Lung microvascular endothelial cell (primary cell): Measurements from ENCODE around the gene STAB1. TPM values are rescaled to one million over a fixed set of nuclear protein-coding genes. Genes with fewer than 3 reads are reported as not detected.

Experiments used
- DNase-seq, 2 donors: peaks; one replicate each; pipeline versions ENCODE4 v3.0.0 to v3.0.0-alpha.2; 2010; ENCODE audit warnings: low read depth in 2 of 2
- total RNA-seq: library from RNA; depleted of rRNA; stranded (reverse); fragments of >200 nt; gene quantifications from 2 replicates; pipeline ENCODE4 v1.2.1, GENCODE V29; 2014

Gene STAB1
- total RNA-seq, 1 donor from 2014 or later: 224 TPM

- no peak for DNase-seq
Observed at GRCh38 chr3:52484680-52485461, 10.3 kb upstream of the STAB1 start.

GRCh38 chr3:52487050-52487787 lies 7.9 kb upstream of the STAB1 start:
- DNase-seq: no peak

- no peak for DNase-seq
Observed at GRCh38 chr3:52487788-52488691, 7.1 kb upstream of the STAB1 start.

GRCh38 chr3:52488746-52489145 lies 6.4 kb upstream of the STAB1 start:
- DNase-seq: no peak

- DNase-seq: no peak
Observed at GRCh38 chr3:52489453-52489852, 5.7 kb upstream of the STAB1 start.

GRCh38 chr3:52490035-52490938 lies 4.9 kb upstream of the STAB1 start:
- peak in 1 of 2 donors; percentile 16 for DNase-seq

- peak; percentile 81 to 96 for DNase-seq
Observed at GRCh38 chr3:52490939-52491526, 4.1 kb upstream of the STAB1 start.

GRCh38 chr3:52492059-52492458 lies 3.1 kb upstream of the STAB1 start:
- no peak for DNase-seq

GRCh38 chr3:52493232-52494017 lies 1.7 kb upstream of the STAB1 start:
- no peak for DNase-seq

- no peak for DNase-seq
Observed at GRCh38 chr3:52494445-52494844, 693 bp upstream of the STAB1 start.

GRCh38 chr3:52495777-52496602 lies 852 bp downstream of the STAB1 start:
- DNase-seq: peak; percentile 85 to 88

- DNase-seq: peak in 1 of 2 donors; percentile 37
Observed at GRCh38 chr3:52498137-52499054, 3.3 kb downstream of the STAB1 start.

GRCh38 chr3:52501046-52501445 lies 5.9 kb downstream of the STAB1 start:
- DNase-seq: no peak

- DNase-seq: no peak
Observed at GRCh38 chr3:52502001-52502400, 6.9 kb downstream of the STAB1 start.

GRCh38 chr3:52502808-52503350 lies 7.7 kb downstream of the STAB1 start:
- no peak for DNase-seq

GRCh38 chr3:52503788-52504424 lies 8.8 kb downstream of the STAB1 start:
- no peak for DNase-seq

GRCh38 chr3:52504977-52505376 lies 9.8 kb downstream of the STAB1 start:
- no peak for DNase-seq
